ENCODE results near the gene HAND2.

DNA sequence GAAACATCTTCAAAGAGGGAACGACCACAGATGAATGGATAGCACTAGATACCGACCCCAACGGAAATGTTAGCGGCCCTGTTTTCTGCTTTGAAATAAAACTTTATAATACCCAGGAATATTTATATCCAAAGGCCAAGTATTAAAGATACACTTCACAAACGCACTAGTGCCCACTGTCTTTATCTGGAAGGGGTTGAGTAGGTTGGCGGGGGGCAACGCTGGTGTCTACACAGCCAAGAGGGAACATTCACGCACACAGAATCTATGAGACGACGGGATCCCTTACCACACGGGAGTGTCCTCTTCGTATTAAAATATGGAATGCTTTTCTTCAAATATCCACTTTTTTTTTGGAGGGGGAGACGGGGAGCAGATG, 3.3 kb downstream of the HAND2 start:
- TF ChIP-seq, protein P1, sequence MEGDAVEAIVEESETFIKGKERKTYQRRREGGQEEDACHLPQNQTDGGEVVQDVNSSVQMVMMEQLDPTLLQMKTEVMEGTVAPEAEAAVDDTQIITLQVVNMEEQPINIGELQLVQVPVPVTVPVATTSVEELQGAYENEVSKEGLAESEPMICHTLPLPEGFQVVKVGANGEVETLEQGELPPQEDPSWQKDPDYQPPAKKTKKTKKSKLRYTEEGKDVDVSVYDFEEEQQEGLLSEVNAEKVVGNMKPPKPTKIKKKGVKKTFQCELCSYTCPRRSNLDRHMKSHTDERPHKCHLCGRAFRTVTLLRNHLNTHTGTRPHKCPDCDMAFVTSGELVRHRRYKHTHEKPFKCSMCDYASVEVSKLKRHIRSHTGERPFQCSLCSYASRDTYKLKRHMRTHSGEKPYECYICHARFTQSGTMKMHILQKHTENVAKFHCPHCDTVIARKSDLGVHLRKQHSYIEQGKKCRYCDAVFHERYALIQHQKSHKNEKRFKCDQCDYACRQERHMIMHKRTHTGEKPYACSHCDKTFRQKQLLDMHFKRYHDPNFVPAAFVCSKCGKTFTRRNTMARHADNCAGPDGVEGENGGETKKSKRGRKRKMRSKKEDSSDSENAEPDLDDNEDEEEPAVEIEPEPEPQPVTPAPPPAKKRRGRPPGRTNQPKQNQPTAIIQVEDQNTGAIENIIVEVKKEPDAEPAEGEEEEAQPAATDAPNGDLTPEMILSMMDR (IDR thresholded peaks at IDR 0.05) = no peak
- TF ChIP-seq, protein P2, sequence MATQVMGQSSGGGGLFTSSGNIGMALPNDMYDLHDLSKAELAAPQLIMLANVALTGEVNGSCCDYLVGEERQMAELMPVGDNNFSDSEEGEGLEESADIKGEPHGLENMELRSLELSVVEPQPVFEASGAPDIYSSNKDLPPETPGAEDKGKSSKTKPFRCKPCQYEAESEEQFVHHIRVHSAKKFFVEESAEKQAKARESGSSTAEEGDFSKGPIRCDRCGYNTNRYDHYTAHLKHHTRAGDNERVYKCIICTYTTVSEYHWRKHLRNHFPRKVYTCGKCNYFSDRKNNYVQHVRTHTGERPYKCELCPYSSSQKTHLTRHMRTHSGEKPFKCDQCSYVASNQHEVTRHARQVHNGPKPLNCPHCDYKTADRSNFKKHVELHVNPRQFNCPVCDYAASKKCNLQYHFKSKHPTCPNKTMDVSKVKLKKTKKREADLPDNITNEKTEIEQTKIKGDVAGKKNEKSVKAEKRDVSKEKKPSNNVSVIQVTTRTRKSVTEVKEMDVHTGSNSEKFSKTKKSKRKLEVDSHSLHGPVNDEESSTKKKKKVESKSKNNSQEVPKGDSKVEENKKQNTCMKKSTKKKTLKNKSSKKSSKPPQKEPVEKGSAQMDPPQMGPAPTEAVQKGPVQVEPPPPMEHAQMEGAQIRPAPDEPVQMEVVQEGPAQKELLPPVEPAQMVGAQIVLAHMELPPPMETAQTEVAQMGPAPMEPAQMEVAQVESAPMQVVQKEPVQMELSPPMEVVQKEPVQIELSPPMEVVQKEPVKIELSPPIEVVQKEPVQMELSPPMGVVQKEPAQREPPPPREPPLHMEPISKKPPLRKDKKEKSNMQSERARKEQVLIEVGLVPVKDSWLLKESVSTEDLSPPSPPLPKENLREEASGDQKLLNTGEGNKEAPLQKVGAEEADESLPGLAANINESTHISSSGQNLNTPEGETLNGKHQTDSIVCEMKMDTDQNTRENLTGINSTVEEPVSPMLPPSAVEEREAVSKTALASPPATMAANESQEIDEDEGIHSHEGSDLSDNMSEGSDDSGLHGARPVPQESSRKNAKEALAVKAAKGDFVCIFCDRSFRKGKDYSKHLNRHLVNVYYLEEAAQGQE (IDR thresholded peaks at IDR 0.05; ENCODE audit: insufficient read depth in 1 of 2, low read depth in 2 of 2, low read length in 1 of 2) = no peak
